K562 (cell line): ENCODE results near the gene LAPTM5. TPM values are rescaled to one million over a fixed set of nuclear protein-coding genes. Genes with fewer than 3 reads are reported as not detected.

Source experiments
- BRD9 ChIP-seq: fragments of 450-650 bp; IDR thresholded peaks from 2 replicates; pipeline ENCODE4 v1.6.1; 2018; ENCODE audit warnings: low read depth; ENCODE audit not compliant: partially characterized antibody
- CSDE1 ChIP-seq, 2 experiments: fragments of 450-650 bp; IDR thresholded peaks; 2 replicates each; pipeline ENCODE4 v1.6.1; 2016; ENCODE audit warnings: mild to moderate bottlenecking in 1 of 2
- E4F1 ChIP-seq: fragments of 250-450 bp; sonication (Bioruptor Pico); IDR thresholded peaks from 2 replicates; pipeline ENCODE4 v1.5.0; 2021; ENCODE audit warnings: mild to moderate bottlenecking, borderline replicate concordance
- EP300 ChIP-seq: IDR thresholded peaks from 2 replicates; pipeline ENCODE4 v1.6.1; 2012; ENCODE audit warnings: low read length, improper control_type of control experiment
- MXI1 ChIP-seq: IDR thresholded peaks from 2 replicates; pipeline ENCODE4 v1.6.1; 2011; ENCODE audit warnings: low read depth, mild to moderate bottlenecking, improper control_type of control experiment, low read length
- PCBP1 ChIP-seq: fragments of 200-400 bp; formaldehyde crosslinking; IDR thresholded peaks from 2 replicates; pipeline ENCODE4 v1.6.1; 2018; ENCODE audit warnings: mild to moderate bottlenecking, low read depth, low read length; ENCODE audit not compliant: poor library complexity, severe bottlenecking
- POLR2AphosphoS2 ChIP-seq: IDR thresholded peaks from 2 replicates; pipeline ENCODE4 v1.6.1; 2012; ENCODE audit warnings: low read length, improper control_type of control experiment
- POLR2AphosphoS5 ChIP-seq: IDR thresholded peaks from 2 replicates; pipeline ENCODE4 v1.6.1; 2011; ENCODE audit warnings: mild to moderate bottlenecking, low read depth, low read length, moderate library complexity; ENCODE audit not compliant: control insufficient read depth, insufficient read depth
- RAD51 ChIP-seq: fragments of 450-650 bp; IDR thresholded peaks from 2 replicates; pipeline ENCODE4 v1.7.1; 2016; ENCODE audit warnings: low read depth, mild to moderate bottlenecking, borderline replicate concordance
- RFX7 ChIP-seq: fragments of 250-450 bp; sonication (Bioruptor Pico); IDR thresholded peaks from 2 replicates; pipeline ENCODE4 v1.5.1; 2021; ENCODE audit warnings: mild to moderate bottlenecking
- STAT5B ChIP-seq: fragments of 250-450 bp; sonication (Bioruptor Pico); IDR thresholded peaks from 2 replicates; pipeline ENCODE4 v1.8.0; 2021; ENCODE audit warnings: mild to moderate bottlenecking, inconsistent platforms
- TAF1 ChIP-seq: IDR thresholded peaks from 2 replicates; pipeline ENCODE4 v1.6.1; 2011; ENCODE audit warnings: mild to moderate bottlenecking, low read length, moderate library complexity; ENCODE audit not compliant: insufficient read depth, control insufficient read depth, severe bottlenecking; ENCODE audit errors: extremely low read depth
- THRA ChIP-seq: fragments of 450-650 bp; IDR thresholded peaks from 2 replicates; pipeline ENCODE4 v1.6.1; 2017; ENCODE audit warnings: mild to moderate bottlenecking, moderate library complexity
- ZNF239 ChIP-seq: fragments of 250-450 bp; sonication (Bioruptor Pico); IDR thresholded peaks from 2 replicates; pipeline ENCODE4 v1.4.0; 2020; ENCODE audit warnings: mild to moderate bottlenecking
- ZNF584 ChIP-seq: fragments of 200-800 bp; sonication (Bioruptor generic); IDR thresholded peaks from 2 replicates; pipeline ENCODE4 v1.6.1; 2016; ENCODE audit warnings: low read depth, mild to moderate bottlenecking, missing genetic modification characterization, missing compliant biosample characterization
- ZNF589 ChIP-seq: fragments of 200-800 bp; sonication (Bioruptor generic); IDR thresholded peaks from 2 replicates; pipeline ENCODE4 v1.6.1; 2016; ENCODE audit warnings: low read depth, missing genetic modification characterization, missing compliant biosample characterization
- ZNF76 ChIP-seq: fragments of 250-450 bp; sonication (Bioruptor Pico); IDR thresholded peaks from 2 replicates; pipeline ENCODE4 v1.4.0; 2020; ENCODE audit warnings: mild to moderate bottlenecking, moderate library complexity, borderline replicate concordance
- ZNF79 ChIP-seq: fragments of 250-450 bp; sonication (Bioruptor Pico); IDR thresholded peaks from 2 replicates; pipeline ENCODE4 v1.4.0; 2020; ENCODE audit warnings: low read depth, mild to moderate bottlenecking, moderate library complexity
- polyA plus RNA-seq, 8 experiments: library from polyadenylated mRNA; depleted of rRNA in 4 of 8; stranded (reverse) in 5 of 8; unstranded in 3 of 8; fragments of >200 nt; fragmentation: Nextera tagmentation in 2 of 8; fragmentation: Illumina TruSeq in 1 of 8; extraction: Ambion mirVana in 2 of 8; extraction: Trizol in 1 of 8; gene quantifications; 2 replicates each; pipeline versions ENCODE4 v1.2.1 to v1.2.3, GENCODE V29; 2011 to 2014; ENCODE audit warnings: inconsistent platforms in 1 of 8, missing spikeins in 1 of 8
- total RNA-seq, 7 experiments: library from RNA; depleted of rRNA in 6 of 7; stranded (reverse); fragments of >200 nt in 6 of 7; fragmentation: Illumina TruSeq in 2 of 7; extraction: Trizol in 2 of 7; gene quantifications; 2 replicates each; pipeline versions ENCODE4 v1.2.1 to v1.2.3, GENCODE V29; 2011 to 2021; ENCODE audit warnings: low replicate concordance in 1 of 7
- TF ChIP-seq, protein P1 (sequence below): fragments of 450-650 bp; IDR thresholded peaks from 2 replicates; pipeline ENCODE4 v1.6.1; 2017; ENCODE audit warnings: antibody characterized with exemption, mild to moderate bottlenecking

The LAPTM5 gene
- total and polyA plus RNA-seq, 9 of the 15 experiments (the other 6 are each of a cell fraction or from before 2014, with no cell fraction given), result 2.4 to 47.3 (median 20.3) TPM

DNA sequence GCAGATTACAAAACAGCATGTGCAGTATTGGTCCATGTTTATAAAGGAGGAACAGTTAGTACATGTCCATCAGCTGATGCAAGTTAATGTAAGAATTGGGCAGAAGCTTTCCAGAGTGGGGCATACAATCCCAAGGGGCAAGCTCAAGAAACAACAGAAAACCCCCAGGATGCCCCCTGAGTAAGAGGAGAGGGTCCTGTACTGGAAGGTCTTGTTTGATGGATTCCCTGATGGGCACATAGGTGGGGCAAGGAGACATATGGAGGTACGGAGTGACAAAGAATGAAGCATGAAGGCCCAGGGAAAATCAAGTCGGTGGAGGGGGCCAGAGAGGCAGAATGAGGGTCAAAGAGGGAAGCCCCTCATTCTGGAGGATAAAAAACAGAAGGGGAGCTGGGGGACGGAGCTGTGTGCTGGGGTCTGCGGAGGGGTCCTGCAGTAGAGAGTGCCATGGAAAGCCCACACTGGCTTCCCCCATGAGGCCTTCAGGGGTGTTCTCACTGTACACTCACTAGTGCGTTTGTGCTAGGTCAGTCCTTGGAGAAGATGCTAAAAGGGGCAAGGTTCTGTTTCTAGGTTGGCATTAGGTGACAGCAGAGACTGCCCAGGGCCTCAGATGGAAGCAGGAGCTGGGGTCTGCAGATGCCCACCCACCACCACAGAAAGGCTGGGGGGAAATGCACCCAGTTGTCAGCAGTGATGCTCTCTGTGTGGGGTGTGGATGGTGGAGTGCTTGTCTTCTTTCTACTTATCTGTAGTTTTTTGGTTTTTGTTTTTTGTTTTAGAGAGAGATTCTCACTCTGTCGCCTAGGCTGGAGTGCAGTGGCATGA lies 21.7 kb downstream of the LAPTM5 start (continued):
- TF ChIP-seq MXI1 (no peak), RFX7 (CRISPR knock-in tag) (no peak), PCBP1 (no peak), POLR2AphosphoS2 (no peak), EP300 (peak; percentile 64; the same call in 1 of the 2 replicates), ZNF76 (peak; percentile 47; the same call in 1 of the 2 replicates), ZNF79 (0 out of 2 replicates have a peak, but pooled peaks have one; percentile 32), ZNF589 (CRISPR knock-in tag) (peak; percentile 91), ZNF584 (CRISPR knock-in tag) (peak; percentile 91), STAT5B (no peak), RAD51 (no peak), TAF1 (no peak), THRA (no peak), ZNF239 (CRISPR knock-in tag) (no peak), E4F1 (no peak), CSDE1 (IDR thresholded peaks at IDR 0.05) (no peak), POLR2AphosphoS5 (no peak), BRD9 (peak; percentile 54)
- TF ChIP-seq, protein P1, sequence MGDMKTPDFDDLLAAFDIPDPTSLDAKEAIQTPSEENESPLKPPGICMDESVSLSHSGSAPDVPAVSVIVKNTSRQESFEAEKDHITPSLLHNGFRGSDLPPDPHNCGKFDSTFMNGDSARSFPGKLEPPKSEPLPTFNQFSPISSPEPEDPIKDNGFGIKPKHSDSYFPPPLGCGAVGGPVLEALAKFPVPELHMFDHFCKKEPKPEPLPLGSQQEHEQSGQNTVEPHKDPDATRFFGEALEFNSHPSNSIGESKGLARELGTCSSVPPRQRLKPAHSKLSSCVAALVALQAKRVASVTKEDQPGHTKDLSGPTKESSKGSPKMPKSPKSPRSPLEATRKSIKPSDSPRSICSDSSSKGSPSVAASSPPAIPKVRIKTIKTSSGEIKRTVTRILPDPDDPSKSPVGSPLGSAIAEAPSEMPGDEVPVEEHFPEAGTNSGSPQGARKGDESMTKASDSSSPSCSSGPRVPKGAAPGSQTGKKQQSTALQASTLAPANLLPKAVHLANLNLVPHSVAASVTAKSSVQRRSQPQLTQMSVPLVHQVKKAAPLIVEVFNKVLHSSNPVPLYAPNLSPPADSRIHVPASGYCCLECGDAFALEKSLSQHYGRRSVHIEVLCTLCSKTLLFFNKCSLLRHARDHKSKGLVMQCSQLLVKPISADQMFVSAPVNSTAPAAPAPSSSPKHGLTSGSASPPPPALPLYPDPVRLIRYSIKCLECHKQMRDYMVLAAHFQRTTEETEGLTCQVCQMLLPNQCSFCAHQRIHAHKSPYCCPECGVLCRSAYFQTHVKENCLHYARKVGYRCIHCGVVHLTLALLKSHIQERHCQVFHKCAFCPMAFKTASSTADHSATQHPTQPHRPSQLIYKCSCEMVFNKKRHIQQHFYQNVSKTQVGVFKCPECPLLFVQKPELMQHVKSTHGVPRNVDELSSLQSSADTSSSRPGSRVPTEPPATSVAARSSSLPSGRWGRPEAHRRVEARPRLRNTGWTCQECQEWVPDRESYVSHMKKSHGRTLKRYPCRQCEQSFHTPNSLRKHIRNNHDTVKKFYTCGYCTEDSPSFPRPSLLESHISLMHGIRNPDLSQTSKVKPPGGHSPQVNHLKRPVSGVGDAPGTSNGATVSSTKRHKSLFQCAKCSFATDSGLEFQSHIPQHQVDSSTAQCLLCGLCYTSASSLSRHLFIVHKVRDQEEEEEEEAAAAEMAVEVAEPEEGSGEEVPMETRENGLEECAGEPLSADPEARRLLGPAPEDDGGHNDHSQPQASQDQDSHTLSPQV, result 0 out of 2 replicates have a peak, but pooled peaks have one; percentile 50
